ENCODE measurements around the gene HSPG2. TPM values are rescaled to one million over a fixed set of nuclear protein-coding genes. Genes with fewer than 3 reads are reported as not detected.
A peak's percentile ranks its signal among the peaks of the same experiment; 100 is the strongest.

HSPG2 gene
- total and polyA plus RNA-seq, 9 of the 15 experiments (the other 6 are each of a cell fraction or from before 2014, with no cell fraction given) = 0.14 to 160 (median 15.7) TPM

GRCh38 chr1:21782868-21783678, 154.0 kb downstream of the HSPG2 start, which contains the start of gene USP48 (continued):
- TF ChIP-seq THAP12 (CRISPR knock-in tag; IDR thresholded peaks at IDR 0.05) = peak; percentile 91
- TF ChIP-seq TRIM25 (IDR thresholded peaks at IDR 0.05; ENCODE audit: borderline replicate concordance) = no peak
- peak; percentile 95 for TF ChIP-seq TAF9B (IDR thresholded peaks at IDR 0.05; ENCODE audit: partially characterized antibody)
- TF ChIP-seq NKRF (IDR thresholded peaks at IDR 0.05; ENCODE audit: borderline replicate concordance) = peak; percentile 70
- TF ChIP-seq L3MBTL2 (IDR thresholded peaks at IDR 0.05) = peak; percentile 73
- TF ChIP-seq NR0B1 (IDR thresholded peaks at IDR 0.05; ENCODE audit: partially characterized antibody) = no peak
- TF ChIP-seq MNT (conservative IDR thresholded peaks at IDR 0.05) = peak in 1 of 2 experiments; percentile 34; a peak in 3 of 4 replicates
- peak; percentile 94 for TF ChIP-seq POLR2AphosphoS2 (IDR thresholded peaks at IDR 0.05; ENCODE audit: low read length)
- no peak for TF ChIP-seq SMAD2 (IDR thresholded peaks at IDR 0.05; ENCODE audit: low read depth, low read length)
- 0 out of 2 replicates have a peak, but pooled peaks have one; percentile 20 for TF ChIP-seq SMAD3 (CRISPR knock-in tag; conservative IDR thresholded peaks at IDR 0.05)
- 0 out of 2 replicates have a peak, but pooled peaks have one; percentile 70 for TF ChIP-seq HIVEP1 (CRISPR knock-in tag; IDR thresholded peaks at IDR 0.05)
- TF ChIP-seq ZNF431 (CRISPR knock-in tag; IDR thresholded peaks at IDR 0.05) = 0 out of 2 replicates have a peak, but pooled peaks have one; percentile 18
- TF ChIP-seq POLR2AphosphoS5 (IDR thresholded peaks at IDR 0.05; ENCODE audit: control insufficient read depth, insufficient read depth, low read depth, low read length) = peak; percentile 92
- TF ChIP-seq ZNF384 (IDR thresholded peaks at IDR 0.05; ENCODE audit: low read depth, low read length) = no peak; the same call in 1 of the 2 replicates
- TF ChIP-seq KLF1 (tag; IDR thresholded peaks at IDR 0.05) = peak; percentile 61
- 0 out of 2 replicates have a peak, but pooled peaks have one; percentile 8 for TF ChIP-seq CHD2 (IDR thresholded peaks at IDR 0.05; ENCODE audit: low read depth, low read length)
- peak; percentile 90 for TF ChIP-seq CCNT2 (IDR thresholded peaks at IDR 0.05; ENCODE audit: borderline replicate concordance, extremely low read depth, insufficient read length, low read depth, low read length)
